Fibroblast of the aortic adventitia (primary cell): ENCODE data around the gene MAP4. TPM values are rescaled to one million over a fixed set of nuclear protein-coding genes. Genes with fewer than 3 reads are reported as not detected.
A peak's percentile ranks its signal among the peaks of the same experiment; 100 is the strongest.

ENCODE experiments used
- DNase-seq: peaks from one replicate; pipeline ENCODE4 v3.0.0-alpha.2; 2010; ENCODE audit warnings: low read depth
- H3K4me3 ChIP-seq: 2 replicates; pipeline ENCODE4 v1.5.1; 2011; ENCODE audit warnings: low read depth, mild to moderate bottlenecking, control low read depth, low read length, moderate library complexity
- total RNA-seq: library from RNA; depleted of rRNA; stranded (reverse); fragments of >200 nt; gene quantifications from 2 replicates; pipeline ENCODE4 v1.2.3, GENCODE V29; 2012; ENCODE audit warnings: low replicate concordance
- TF ChIP-seq, protein P1 (sequence below): IDR thresholded peaks from 2 replicates; pipeline ENCODE4 v1.5.1; 2011; ENCODE audit warnings: mild to moderate bottlenecking, low read length, control low read depth, inconsistent platforms; ENCODE audit not compliant: insufficient read depth

The MAP4 gene
- total RNA-seq, 1 donor = 157 TPM

- no peak overlapping the region for H3K4me3 ChIP-seq
- TF ChIP-seq, protein P1, sequence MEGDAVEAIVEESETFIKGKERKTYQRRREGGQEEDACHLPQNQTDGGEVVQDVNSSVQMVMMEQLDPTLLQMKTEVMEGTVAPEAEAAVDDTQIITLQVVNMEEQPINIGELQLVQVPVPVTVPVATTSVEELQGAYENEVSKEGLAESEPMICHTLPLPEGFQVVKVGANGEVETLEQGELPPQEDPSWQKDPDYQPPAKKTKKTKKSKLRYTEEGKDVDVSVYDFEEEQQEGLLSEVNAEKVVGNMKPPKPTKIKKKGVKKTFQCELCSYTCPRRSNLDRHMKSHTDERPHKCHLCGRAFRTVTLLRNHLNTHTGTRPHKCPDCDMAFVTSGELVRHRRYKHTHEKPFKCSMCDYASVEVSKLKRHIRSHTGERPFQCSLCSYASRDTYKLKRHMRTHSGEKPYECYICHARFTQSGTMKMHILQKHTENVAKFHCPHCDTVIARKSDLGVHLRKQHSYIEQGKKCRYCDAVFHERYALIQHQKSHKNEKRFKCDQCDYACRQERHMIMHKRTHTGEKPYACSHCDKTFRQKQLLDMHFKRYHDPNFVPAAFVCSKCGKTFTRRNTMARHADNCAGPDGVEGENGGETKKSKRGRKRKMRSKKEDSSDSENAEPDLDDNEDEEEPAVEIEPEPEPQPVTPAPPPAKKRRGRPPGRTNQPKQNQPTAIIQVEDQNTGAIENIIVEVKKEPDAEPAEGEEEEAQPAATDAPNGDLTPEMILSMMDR = no peak
- no peak for DNase-seq
Observed at GRCh38 chr3:48002787-48003186, 13.4 kb downstream of the MAP4 start.

DNA sequence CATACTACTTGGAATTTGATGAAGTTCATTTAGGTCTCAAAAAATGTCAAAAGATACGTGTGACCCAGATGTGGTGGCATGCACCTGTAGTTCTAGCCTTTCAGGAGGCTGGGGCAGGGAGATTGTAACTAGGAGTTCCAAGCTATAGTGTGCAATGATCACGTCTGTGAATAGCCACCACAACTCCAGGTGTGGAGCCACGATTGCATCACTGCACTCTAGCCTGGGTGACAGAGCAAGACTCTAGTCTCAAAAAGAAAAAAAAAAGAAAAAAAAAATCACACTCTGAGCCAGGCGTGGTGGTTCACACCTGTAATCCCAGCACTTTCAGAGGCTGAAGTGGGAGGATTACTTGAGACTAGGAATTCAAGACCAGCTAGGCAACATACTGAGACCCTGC, 14.2 kb downstream of the MAP4 start:
- TF ChIP-seq, protein P1 = no peak
- no peak overlapping the region for H3K4me3 ChIP-seq
- DNase-seq = no peak

DNA sequence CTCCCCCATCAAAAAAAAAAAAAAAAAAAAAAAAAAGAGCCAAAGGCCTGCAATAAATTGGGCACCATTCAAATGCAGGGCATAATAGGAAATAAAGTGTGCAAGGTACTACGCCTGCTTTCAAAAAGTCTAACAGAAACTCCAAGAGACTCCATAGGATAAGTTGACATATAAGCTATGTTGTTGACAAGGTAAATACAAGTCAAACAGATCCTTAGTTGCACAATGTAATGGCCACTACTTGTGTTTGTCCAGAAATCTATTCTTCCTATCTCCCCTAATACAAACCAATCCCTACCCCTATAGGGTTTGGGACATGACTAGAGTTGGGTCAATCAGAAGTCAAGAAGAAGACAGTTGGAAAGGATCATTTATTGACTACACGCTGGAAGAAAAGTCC, 16.0 kb downstream of the MAP4 start:
- H3K4me3 ChIP-seq = no peak overlapping the region
- TF ChIP-seq, protein P1 = no peak
- DNase-seq = no peak

GRCh38 chr3:47996440-47996839, 19.8 kb downstream of the MAP4 start:
- H3K4me3 ChIP-seq = no peak overlapping the region
- TF ChIP-seq, protein P1 = no peak
- no peak for DNase-seq

GRCh38 chr3:47994180-47994579, 22.0 kb downstream of the MAP4 start:
- no peak for DNase-seq
- TF ChIP-seq, protein P1 = no peak
- no peak overlapping the region for H3K4me3 ChIP-seq

DNA sequence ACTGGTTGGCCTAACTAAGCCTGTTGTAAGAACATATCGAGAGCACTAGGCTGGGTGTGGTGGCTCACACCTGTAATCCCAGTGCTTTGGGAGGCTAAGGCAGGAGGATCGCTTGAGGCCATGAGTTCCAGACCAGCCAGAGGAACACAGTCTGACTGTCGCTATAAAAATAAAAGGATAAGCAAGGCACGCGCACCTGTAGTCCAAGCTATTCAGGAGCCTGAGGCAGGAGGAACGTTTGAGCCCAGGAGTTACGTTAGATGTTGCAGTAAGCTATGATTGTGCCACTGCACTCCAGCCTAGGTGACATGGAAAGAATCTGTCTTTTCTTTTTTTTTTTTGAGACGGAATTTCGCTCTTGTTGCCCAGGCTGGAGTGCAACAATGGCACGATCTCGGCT, 24.9 kb downstream of the MAP4 start:
- H3K4me3 ChIP-seq = no peak overlapping the region
- no peak for DNase-seq
- TF ChIP-seq, protein P1 = no peak

DNA sequence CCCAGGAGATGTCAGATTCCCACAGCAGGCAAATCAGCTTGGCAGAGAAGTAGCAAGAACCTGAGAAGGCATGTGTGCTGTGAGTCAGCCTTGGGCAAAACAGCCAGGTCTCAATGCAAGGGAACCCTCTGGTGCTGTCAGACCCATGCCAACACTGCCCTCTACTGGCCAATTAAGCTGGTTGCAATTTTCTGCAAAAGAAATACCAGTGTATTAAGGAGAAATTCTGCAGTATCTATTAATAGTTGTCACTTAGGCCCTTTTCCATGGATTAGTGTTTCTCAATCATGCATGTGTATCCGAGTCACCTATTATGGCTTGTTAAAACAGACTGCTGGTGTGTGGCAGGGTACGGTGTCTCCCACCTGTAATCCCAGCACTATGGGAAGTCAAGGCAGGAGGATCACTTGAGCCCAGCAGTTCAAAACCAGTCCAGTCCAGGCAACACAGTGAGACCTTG, 26.2 kb downstream of the MAP4 start:
- H3K4me3 ChIP-seq = no peak overlapping the region
- peak; percentile 96 for DNase-seq
- TF ChIP-seq, protein P1 = peak; percentile 83
